ENCODE results near the gene FXYD1. TPM values are rescaled to one million over a fixed set of nuclear protein-coding genes. Genes with fewer than 3 reads are reported as not detected.

FXYD1 gene
- total RNA-seq, 2 experiments from 2014 or later: 0.57 to 11.5 TPM

GRCh38 chr19:35165200-35166058 is 26.8 kb downstream of the FXYD1 start:
- Histone ChIP-seq H3K27ac (ENCODE audit: low read depth, low read length, poor library complexity, severe bottlenecking) (no peak overlapping the region), H3K9me2 (ENCODE audit: insufficient read depth, low read length) (no peaks in the 10 kb centered on the region), H3K4me3 (ENCODE audit: low read depth, low read length, poor library complexity, severe bottlenecking) (no peak overlapping the region), H3K36me3 (ENCODE audit: insufficient read depth, low read length) (peaks cover 91% of the 10 kb centered on the region), H2AFZ (ENCODE audit: low read length) (no peak overlapping the region), H3K79me2 (ENCODE audit: insufficient read depth, low read depth, low read length) (no peaks in the 10 kb centered on the region), H4K20me1 (ENCODE audit: insufficient read depth, low read length) (no peaks in the 10 kb centered on the region), H3K4me1 (ENCODE audit: insufficient read depth, low read length, poor library complexity, severe bottlenecking) (no peaks in the 10 kb centered on the region), H3K9me3 (ENCODE audit: low read length) (peaks cover 20% of the 10 kb centered on the region; the same call in 1 of the 2 replicates), H3K4me2 (ENCODE audit: low read length) (no peak overlapping the region)
- no peak for DNase-seq (ENCODE audit: low spot score)
- no TSS peak for BruUV-seq (replicated peaks)
- intact Hi-C loops (cut with micrococcal nuclease; ENCODE audit: unreplicated experiment): no loop called here
- POLR2A ChIA-PET: interaction anchor here (0.6 kb wide), 1 partner anchor 15 kb away, joined by 3 read pairs; no protein-coding TSS in a partner anchor
- CTCF ChIA-PET (ENCODE audit: unreplicated experiment): no interaction called here
- no peak for TF ChIP-seq EZH2phosphoT487 (IDR thresholded peaks at IDR 0.05; ENCODE audit: borderline replicate concordance, low read depth, low read length)
- no peak for TF ChIP-seq CTCF (conservative IDR thresholded peaks at IDR 0.05; ENCODE audit: low read length)

DNA sequence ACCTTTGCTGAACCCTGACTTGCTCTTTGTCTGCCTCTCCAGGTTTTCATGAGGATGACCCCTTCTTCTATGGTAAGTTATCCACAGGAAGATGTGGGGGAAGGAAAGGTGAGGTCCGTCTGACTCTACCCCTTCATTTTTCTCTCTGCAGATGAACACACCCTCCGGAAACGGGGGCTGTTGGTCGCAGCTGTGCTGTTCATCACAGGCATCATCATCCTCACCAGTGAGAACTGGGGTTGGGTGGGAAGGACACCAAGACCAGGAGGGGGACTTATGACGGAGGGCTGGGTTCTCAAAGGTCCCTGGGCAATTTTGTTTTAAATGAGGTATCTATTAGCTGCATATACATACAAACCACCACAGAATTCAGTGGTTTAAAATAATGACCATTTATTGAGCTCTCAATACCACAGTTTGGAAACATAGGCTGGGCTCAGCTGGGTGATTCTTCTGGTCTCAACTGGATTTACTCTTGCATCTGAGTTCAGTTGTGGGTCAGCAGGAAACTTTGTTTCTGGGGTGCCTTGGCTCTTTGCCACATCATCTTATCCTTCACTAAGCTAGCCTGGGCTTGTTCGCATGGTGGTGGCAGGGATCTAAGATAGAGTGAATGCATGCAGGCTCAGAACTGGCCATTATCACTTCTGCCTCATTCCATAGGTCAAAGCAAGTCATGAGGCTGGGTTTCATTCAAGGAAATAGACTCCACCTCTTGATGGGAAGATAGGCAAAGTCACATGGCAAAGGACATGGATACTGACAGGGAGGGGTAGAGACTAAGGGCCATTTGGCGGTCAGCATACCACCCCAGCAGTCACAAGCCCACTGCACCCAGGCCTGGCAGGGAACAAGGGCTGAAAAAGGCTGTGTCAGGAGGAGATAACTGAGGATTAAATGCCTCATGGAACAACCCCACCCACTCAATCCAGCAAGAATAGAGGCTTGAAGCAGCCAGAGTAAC is 27.8 kb downstream of the FXYD1 start:
- no peak overlapping the region for H3K4me3 ChIP-seq (ENCODE audit: low read depth, low read length, poor library complexity, severe bottlenecking)
- H3K4me2 ChIP-seq (ENCODE audit: low read length): no peak overlapping the region
- H3K4me1 ChIP-seq (ENCODE audit: insufficient read depth, low read length, poor library complexity, severe bottlenecking): no peaks in the 10 kb centered on the region

More for the DNA sequence above, 27.8 kb downstream of the FXYD1 start:
- TF ChIP-seq EZH2phosphoT487 (IDR thresholded peaks at IDR 0.05; ENCODE audit: borderline replicate concordance, low read depth, low read length): no peak
- no peak for TF ChIP-seq CTCF (conservative IDR thresholded peaks at IDR 0.05; ENCODE audit: low read length)
- peaks cover 20% of the 10 kb centered on the region; the same call in 1 of the 2 replicates for H3K9me3 ChIP-seq (ENCODE audit: low read length)
- intact Hi-C loops (cut with micrococcal nuclease; ENCODE audit: unreplicated experiment): no loop called here
- no peaks in the 10 kb centered on the region for H3K9me2 ChIP-seq (ENCODE audit: insufficient read depth, low read length)
- no peaks in the 10 kb centered on the region for H3K79me2 ChIP-seq (ENCODE audit: insufficient read depth, low read depth, low read length)
- no TSS peak for BruUV-seq (replicated peaks)
- no peaks in the 10 kb centered on the region for H4K20me1 ChIP-seq (ENCODE audit: insufficient read depth, low read length)
- no peak overlapping the region for H2AFZ ChIP-seq (ENCODE audit: low read length)
- H3K36me3 ChIP-seq (ENCODE audit: insufficient read depth, low read length): peaks cover 88% of the 10 kb centered on the region
- no peak overlapping the region for H3K27ac ChIP-seq (ENCODE audit: low read depth, low read length, poor library complexity, severe bottlenecking)
- ChIA-PET POLR2A (interaction anchor here (0.7 kb wide), 1 partner anchor 1055 kb away, joined by 3 read pairs; no protein-coding TSS in a partner anchor), CTCF (ENCODE audit: unreplicated experiment) (no interaction called here)
- no peak for DNase-seq (ENCODE audit: low spot score)
